Mesothelial cell of epicardium (in vitro differentiated cells): ENCODE measurements around the gene ZFP3. TPM values are rescaled to one million over a fixed set of nuclear protein-coding genes. Genes with fewer than 3 reads are reported as not detected.
A peak's percentile ranks its signal among the peaks of the same experiment; 100 is the strongest.

Experiments used
- DNase-seq, 2 experiments: peaks; one replicate each; pipeline ENCODE4 v3.0.0; 2021; ENCODE audit warnings: low spot score in 2 of 2; ENCODE audit not compliant: unreplicated experiment in 2 of 2
- H3K27ac Mint-ChIP-seq: 2 replicates; pipeline ENCODE4 v1.8.0; 2021; ENCODE audit warnings: mixed read lengths
- H3K27me3 Mint-ChIP-seq: 2 replicates; pipeline ENCODE4 v1.8.0; 2021; ENCODE audit warnings: low read depth, mixed read lengths
- H3K36me3 Mint-ChIP-seq: 2 replicates; pipeline ENCODE4 v1.8.0; 2021; ENCODE audit warnings: mixed read lengths
- H3K4me1 Mint-ChIP-seq: 2 replicates; pipeline ENCODE4 v1.8.0; 2021; ENCODE audit warnings: mixed read lengths
- H3K4me3 Mint-ChIP-seq: 2 replicates; pipeline ENCODE4 v1.8.0; 2021; ENCODE audit warnings: mild to moderate bottlenecking, moderate library complexity, mixed read lengths
- H3K9me3 Mint-ChIP-seq: 2 replicates; pipeline ENCODE4 v1.8.0; 2021; ENCODE audit warnings: mixed read lengths
- total RNA-seq: library from RNA; stranded (reverse); gene quantifications from 3 replicates; pipeline ENCODE4 v1.2.1, GENCODE V29; 2021
- TF ChIP-seq, protein P1 (sequence below): fragments of 200-600 bp; sonication (generic); IDR thresholded peaks from one replicate; pipeline ENCODE4 v1.5.0; 2021; ENCODE audit warnings: antibody characterized with exemption; ENCODE audit not compliant: unreplicated experiment

Gene ZFP3
- total RNA-seq, 1 donor from 2014 or later: 0.96 TPM

GRCh38 chr17:5044630-5045029 is 33.6 kb upstream of the ZFP3 start:
- TF ChIP-seq, protein P1, sequence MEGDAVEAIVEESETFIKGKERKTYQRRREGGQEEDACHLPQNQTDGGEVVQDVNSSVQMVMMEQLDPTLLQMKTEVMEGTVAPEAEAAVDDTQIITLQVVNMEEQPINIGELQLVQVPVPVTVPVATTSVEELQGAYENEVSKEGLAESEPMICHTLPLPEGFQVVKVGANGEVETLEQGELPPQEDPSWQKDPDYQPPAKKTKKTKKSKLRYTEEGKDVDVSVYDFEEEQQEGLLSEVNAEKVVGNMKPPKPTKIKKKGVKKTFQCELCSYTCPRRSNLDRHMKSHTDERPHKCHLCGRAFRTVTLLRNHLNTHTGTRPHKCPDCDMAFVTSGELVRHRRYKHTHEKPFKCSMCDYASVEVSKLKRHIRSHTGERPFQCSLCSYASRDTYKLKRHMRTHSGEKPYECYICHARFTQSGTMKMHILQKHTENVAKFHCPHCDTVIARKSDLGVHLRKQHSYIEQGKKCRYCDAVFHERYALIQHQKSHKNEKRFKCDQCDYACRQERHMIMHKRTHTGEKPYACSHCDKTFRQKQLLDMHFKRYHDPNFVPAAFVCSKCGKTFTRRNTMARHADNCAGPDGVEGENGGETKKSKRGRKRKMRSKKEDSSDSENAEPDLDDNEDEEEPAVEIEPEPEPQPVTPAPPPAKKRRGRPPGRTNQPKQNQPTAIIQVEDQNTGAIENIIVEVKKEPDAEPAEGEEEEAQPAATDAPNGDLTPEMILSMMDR: no peak
- Mint-ChIP-seq H3K27me3 (peaks cover 3% of the 10 kb centered on the region), H3K27ac (no peak overlapping the region), H3K4me3 (no peak overlapping the region), H3K36me3 (no peaks in the 10 kb centered on the region), H3K9me3 (peaks cover 3% of the 10 kb centered on the region), H3K4me1 (peaks cover 3% of the 10 kb centered on the region)
- DNase-seq: no peak

GRCh38 chr17:5045496-5045895 is 32.8 kb upstream of the ZFP3 start:
- no peaks in the 10 kb centered on the region for H3K27me3 Mint-ChIP-seq
- H3K9me3 Mint-ChIP-seq: no peaks in the 10 kb centered on the region
- H3K4me1 Mint-ChIP-seq: peaks cover 10% of the 10 kb centered on the region
- H3K4me3 Mint-ChIP-seq: no peak overlapping the region
- no peak for DNase-seq
- H3K27ac Mint-ChIP-seq: no peak overlapping the region
- no peaks in the 10 kb centered on the region for H3K36me3 Mint-ChIP-seq
- TF ChIP-seq, protein P1: no peak

DNA sequence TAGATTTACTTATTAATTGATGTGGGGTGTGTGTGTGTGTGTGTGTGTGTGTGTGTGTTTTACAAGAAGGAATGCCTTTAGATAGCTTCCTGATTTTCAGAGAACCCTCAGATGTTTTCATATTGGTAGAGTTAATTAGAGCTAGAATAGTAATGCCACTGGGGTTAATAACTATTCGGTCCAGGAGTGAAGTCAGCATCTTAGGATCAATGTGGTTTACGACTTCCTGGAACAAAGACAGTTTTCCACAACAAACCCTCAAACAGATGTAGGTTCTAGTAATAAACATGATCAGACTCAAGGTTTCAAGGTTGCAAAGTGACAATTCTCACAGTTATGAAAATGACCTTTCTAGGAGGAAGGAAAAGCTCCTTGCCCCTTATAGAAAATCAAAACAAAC is 30.8 kb upstream of the ZFP3 start:
- Mint-ChIP-seq H3K4me3 (no peak overlapping the region), H3K9me3 (no peaks in the 10 kb centered on the region), H3K36me3 (no peaks in the 10 kb centered on the region), H3K27me3 (no peaks in the 10 kb centered on the region), H3K4me1 (peaks cover 11% of the 10 kb centered on the region), H3K27ac (no peak overlapping the region)
- TF ChIP-seq, protein P1: no peak
- DNase-seq: no peak

GRCh38 chr17:5049314-5049841 is 28.9 kb upstream of the ZFP3 start:
- no peak overlapping the region for H3K4me3 Mint-ChIP-seq
- no peaks in the 10 kb centered on the region for H3K36me3 Mint-ChIP-seq
- peaks cover 11% of the 10 kb centered on the region for H3K4me1 Mint-ChIP-seq
- TF ChIP-seq, protein P1: no peak
- H3K27me3 Mint-ChIP-seq: no peaks in the 10 kb centered on the region
- H3K27ac Mint-ChIP-seq: peak overlapping the region; percentile 77
- no peaks in the 10 kb centered on the region for H3K9me3 Mint-ChIP-seq
- no peak for DNase-seq

- peak overlapping the region; percentile 77 for H3K27ac Mint-ChIP-seq
- no peaks in the 10 kb centered on the region for H3K27me3 Mint-ChIP-seq
- H3K9me3 Mint-ChIP-seq: peaks cover 4% of the 10 kb centered on the region
- peaks cover 11% of the 10 kb centered on the region for H3K4me1 Mint-ChIP-seq
- DNase-seq: no peak
- TF ChIP-seq, protein P1: no peak
- no peak overlapping the region for H3K4me3 Mint-ChIP-seq
- peaks cover 2% of the 10 kb centered on the region for H3K36me3 Mint-ChIP-seq
These were observed 28.0 kb upstream of the ZFP3 start for GRCh38 chr17:5050278-5050677.

DNA sequence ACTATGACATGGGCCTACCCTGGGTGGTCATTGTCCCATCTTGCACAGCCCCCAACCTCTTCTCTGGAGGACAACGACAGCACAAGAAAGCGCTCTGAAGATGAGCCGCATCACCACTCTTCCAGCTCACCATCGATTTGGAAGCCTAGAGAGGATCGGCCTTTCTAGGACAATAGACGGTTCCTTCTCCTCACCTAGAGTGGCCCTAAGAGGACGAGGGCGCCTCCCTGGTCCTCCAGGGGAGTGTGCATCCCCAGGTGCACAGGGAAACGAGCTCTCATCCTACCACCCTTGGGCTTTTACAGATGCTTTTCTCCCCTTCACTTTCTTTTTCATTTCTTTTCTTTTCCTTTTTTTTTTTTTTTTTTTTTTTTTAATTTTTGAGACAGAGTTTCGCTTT is 22.7 kb upstream of the ZFP3 start:
- Mint-ChIP-seq H3K4me1 (peaks cover under 1% of the 10 kb centered on the region), H3K27ac (no peak overlapping the region), H3K36me3 (peaks cover 2% of the 10 kb centered on the region), H3K9me3 (peaks cover 4% of the 10 kb centered on the region), H3K27me3 (peaks cover 13% of the 10 kb centered on the region), H3K4me3 (no peak overlapping the region)
- DNase-seq: no peak
- TF ChIP-seq, protein P1: no peak
